Left forelimb (tissue), 1 donor: Measurements from ENCODE around the gene CDC25C.
A peak's percentile ranks its signal among the peaks of the same experiment; 100 is the strongest.
"Not testable (repeated sequence)": the region's sequence is repeated elsewhere in the genome, so short reads cannot be mapped to it uniquely, and the experiment has no call there.

Source experiments
- DNase-seq: peaks from one replicate; pipeline ENCODE4 v3.0.0-alpha.2; 2018; ENCODE audit warnings: low spot score

Gene CDC25C

GRCh38 chr5:138344887-138345622, 13.5 kb upstream of the CDC25C start:
- no peak for DNase-seq

GRCh38 chr5:138340008-138340407, 8.4 kb upstream of the CDC25C start:
- no peak for DNase-seq

- DNase-seq: no peak
Observed at GRCh38 chr5:138339464-138339863, 7.9 kb upstream of the CDC25C start.

- DNase-seq: no peak
Observed at GRCh38 chr5:138339091-138339456, 7.5 kb upstream of the CDC25C start.

- DNase-seq: no peak
Observed at GRCh38 chr5:138338411-138339090, 6.9 kb upstream of the CDC25C start.

GRCh38 chr5:138337685-138338410, 6.2 kb upstream of the CDC25C start, which contains the start of gene FAM53C:
FAM53C (plus strand) TSS chr5:138338266; CDS start chr5:138341336, 3,070 bp downstream.
- peak; percentile 98 for DNase-seq

- DNase-seq: no peak
Observed at GRCh38 chr5:138336952-138337684, 5.5 kb upstream of the CDC25C start.

- no peak for DNase-seq
Observed at GRCh38 chr5:138334867-138335447, 3.4 kb upstream of the CDC25C start.

GRCh38 chr5:138330813-138331448, 673 bp downstream of the CDC25C start:
- DNase-seq: no peak

GRCh38 chr5:138318211-138318610, 13.4 kb downstream of the CDC25C start:
- DNase-seq: not testable (repeated sequence)

GRCh38 chr5:138316355-138316754, 15.2 kb downstream of the CDC25C start:
- DNase-seq: no peak

- no peak for DNase-seq
Observed at GRCh38 chr5:138315751-138316278, 15.8 kb downstream of the CDC25C start.

GRCh38 chr5:138305797-138306196, 25.8 kb downstream of the CDC25C start:
- no peak for DNase-seq

- no peak for DNase-seq
Observed at GRCh38 chr5:138303372-138303771, 28.2 kb downstream of the CDC25C start.

GRCh38 chr5:138289296-138289695, 42.3 kb downstream of the CDC25C start:
- DNase-seq: no peak

- DNase-seq: no peak
Observed at GRCh38 chr5:138287246-138287645, 44.4 kb downstream of the CDC25C start.

GRCh38 chr5:138282920-138283742, 48.5 kb downstream of the CDC25C start:
- no peak for DNase-seq

GRCh38 chr5:138280915-138281314, 50.7 kb downstream of the CDC25C start:
- DNase-seq: no peak

- DNase-seq: no peak
Observed at GRCh38 chr5:138276402-138277054, 55.1 kb downstream of the CDC25C start.

- no peak for DNase-seq
Observed at GRCh38 chr5:138275895-138276294, 55.7 kb downstream of the CDC25C start.
